ENCODE data around the gene FCRLA.

FCRLA gene

DNA sequence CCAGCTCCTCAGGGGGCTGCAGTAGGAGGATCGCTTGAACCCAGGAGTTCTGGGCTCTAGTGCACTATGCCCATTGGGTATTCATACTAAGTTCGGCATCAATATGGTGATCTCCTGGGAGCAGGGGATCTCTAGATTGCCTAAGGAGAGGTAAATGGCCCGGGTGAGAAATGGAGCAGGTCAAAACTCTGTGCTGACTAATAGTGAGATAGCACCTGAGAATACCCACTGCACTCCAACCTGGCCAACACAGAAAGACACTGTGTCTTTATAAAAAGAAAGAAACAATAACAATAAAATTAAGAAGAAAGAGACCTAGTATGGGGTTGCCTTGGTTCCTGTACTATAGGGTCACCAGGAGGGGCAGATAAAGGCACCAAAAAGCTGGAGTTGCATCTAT is 28.8 kb downstream of the FCRLA start:
- DNase-seq, result no peak

DNA sequence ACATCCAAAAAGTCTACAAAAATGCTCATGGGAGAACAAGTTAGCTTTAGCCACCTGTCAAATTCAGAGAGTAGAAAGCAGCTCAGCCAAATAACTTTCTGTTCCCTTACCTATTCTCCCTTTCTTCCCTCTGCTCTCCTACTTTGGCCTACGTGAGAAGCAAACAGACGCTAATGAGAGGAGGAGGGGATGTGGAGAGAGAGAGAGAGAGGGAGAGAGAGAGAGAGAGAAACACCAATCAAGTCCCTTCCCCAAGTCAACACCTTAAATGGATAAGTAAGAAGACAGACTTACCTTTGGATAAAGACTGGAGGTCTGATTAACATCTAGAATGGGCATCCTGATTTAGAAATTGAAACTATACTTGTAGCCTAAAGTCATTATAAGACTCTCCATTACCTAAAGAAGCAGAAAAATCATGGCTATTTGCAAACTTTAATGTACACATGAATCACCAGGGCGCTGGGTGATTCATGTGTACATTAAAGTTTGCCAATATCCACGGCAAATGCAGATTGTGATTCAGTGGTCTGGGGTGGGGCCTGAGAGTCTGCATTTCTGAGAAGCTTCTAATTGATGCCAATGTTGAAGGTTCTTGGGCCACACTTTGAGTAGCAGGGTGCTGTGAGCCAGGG is 29.4 kb downstream of the FCRLA start:
- DNase-seq, result no peak

DNA sequence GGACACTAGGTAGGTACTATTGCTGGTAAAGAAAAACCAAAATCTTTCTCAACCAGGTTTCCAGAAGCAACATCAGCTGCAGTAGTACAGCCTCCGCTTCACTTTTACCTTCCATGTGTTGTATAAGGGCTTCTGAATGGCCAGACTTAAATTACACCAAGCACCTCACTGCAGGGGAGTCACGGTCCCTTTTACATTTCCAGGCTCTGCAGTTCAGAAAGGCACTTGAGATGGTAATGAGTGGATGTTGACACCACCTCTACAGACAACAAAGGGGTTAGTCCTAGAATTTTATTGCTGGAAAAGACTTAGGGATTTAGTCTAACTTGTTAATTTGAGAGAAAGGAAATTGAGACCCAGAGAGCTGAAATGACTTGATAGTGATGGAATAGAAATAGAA is 30.6 kb downstream of the FCRLA start:
- no peak for DNase-seq

DNA sequence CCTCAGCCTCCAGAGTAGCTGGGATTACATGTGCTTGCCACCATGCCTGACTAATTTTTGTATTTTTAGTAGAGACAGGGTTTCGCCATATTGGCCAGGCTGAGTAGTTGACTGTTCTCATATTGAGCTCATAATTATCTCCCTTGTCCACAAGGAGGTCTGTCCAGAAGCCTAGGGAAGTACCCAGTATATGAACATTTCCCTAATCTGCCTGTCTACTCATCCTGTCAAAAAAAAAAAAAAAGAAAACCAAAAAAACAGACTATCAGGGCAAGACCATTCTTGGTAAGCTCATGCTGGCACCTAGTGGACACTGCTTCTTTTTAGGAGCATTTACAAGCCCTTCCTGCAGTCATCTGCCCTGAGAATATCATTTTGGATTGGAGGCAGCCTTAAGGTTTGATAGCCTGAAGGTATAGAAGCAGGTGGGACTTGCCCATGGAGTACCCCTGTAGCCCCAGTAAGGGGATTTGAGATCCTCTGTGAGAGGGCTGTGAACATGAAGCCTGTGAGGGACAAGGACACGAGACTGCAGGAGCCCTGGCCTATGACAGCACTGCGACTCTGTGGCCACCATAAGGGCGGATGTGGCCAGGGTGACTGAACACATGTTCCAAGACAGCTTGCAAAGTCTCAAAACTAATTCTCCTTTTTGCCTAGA is 31.7 kb downstream of the FCRLA start:
- DNase-seq, result peak; percentile 80

DNA sequence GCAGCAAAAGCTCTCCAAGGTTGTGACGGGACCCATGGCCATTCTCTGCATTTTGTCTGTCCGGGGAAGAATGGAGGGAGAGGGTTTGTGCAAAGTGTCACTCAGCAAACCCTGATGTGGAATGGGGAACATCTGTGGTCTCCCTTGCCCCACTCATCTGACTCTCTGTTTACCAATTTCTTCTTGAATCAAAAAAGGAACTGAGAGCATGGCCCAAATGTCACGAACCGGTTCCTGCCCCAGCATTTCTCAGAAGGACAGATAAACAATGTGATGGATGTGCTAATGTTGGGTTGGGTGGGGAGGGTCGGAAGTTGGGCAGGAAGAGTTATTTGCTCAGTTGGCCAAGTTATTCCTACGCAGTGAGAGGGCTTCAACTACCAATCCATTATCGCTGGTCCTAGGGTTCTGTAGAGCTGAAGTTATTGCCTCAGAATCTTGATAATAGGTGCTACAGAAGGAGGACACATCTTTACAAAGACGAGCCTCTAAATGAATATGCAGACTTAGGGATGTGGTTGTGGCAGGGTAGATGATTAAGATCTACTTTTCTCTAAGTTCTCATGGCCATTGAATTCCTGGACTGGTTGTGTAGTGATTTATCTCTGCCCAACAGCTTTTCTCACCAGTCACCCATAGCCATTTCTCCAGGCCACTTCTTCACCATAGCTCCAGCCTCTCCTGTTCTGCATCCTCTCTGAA is 33.0 kb downstream of the FCRLA start:
- no peak for DNase-seq

DNA sequence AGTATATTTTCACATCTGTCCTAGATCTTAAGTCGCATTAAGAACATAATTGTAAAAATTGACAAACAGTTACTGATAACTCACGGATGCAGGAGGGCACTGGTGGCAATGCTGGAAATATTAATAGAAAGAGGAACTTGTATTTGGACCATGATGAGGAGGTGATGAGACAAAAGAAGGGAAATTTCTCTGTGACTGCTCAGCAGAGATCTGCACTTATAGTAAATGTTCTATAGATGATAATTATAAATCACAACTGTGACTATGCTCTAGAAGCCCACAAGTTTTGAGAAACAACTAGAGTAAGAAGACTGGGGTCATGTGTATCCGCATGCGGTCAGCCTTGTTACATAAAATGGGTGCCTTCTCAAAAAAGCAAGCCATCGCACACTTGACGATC is 33.9 kb downstream of the FCRLA start:
- DNase-seq, result no peak

DNA sequence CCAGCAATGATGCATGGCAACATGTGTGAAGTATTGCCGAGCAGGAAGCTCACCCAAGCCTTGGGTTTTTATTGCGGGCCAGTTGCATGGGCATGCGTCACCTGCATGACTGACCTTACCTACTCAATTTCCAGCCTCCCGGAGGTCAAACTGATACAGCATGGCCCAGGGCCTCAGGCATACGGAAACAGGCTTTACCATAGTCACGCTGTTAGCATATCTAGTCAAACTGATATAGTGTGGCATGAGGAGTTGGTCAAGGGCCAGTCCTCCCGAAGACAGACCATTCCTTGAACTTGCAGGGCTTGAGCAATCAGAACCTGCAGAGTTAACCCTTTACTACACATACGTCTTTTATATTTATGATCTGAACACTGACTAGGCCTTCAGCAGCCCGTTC is 36.2 kb downstream of the FCRLA start:
- DNase-seq, result no peak

DNA sequence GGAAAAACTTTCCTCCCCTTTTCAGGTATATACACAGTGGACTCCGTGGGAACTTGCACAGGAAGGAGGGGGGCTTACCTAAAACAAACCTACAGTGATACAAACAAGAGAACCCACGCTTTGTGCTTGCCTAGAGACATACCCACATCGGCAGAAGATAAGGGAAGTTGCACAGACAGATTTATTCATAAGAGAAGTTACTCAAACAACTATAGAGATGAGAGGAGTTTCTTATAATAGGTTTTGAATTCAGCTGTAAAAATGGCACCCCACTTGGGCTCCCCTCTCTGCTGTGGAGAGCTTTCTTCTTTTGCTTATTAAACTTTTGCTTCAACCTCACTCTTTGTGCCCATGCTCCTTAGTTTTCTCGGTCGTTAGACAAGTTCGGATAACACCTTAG is 40.8 kb downstream of the FCRLA start:
- no peak for DNase-seq

DNA sequence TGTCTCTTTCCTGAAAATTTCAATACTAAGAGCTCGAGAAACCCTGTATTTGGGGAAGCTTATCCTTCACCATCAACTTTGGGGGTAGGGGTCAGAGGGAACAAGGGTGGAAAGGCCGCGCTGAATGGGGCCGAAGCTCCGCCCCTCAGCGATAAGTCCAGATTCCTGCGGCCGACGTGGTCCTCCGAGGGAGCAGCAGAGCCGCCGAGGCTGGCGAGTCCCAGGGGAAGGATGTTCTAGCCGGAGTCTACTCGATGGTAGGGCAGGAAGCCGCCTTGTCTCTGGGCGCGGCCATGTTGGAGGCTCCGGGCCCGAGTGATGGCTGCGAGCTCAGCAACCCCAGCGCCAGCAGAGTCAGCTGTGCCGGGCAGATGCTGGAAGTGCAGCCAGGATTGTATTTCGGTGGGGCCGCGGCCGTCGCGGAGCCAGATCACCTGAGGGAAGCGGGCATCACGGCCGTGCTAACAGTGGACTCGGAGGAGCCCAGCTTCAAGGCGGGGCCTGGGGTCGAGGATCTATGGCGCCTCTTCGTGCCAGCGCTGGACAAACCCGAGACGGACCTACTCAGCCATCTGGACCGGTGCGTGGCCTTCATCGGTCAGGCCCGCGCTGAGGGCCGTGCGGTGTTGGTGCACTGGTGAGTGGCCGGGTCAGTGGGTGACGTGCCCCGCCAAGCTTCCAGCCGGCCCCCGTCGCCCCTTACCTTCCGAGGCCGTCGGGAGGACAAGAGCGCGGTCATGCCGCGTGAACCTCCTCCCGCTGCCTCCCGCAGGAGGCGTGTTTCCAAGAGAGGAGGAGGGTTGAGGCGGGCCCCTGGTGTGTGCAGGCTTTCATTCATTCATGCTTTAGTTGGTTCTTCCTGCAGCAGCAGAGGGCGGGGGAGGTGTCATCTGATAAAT is 42.7 kb downstream of the FCRLA start, which contains the start of gene DUSP12:
TSS of gene DUSP12 (plus strand) at position 278 of the 899 bp plus-strand sequence. CDS start at position 294, 16 bp downstream.
- DNase-seq, result peak; percentile 98

DNA sequence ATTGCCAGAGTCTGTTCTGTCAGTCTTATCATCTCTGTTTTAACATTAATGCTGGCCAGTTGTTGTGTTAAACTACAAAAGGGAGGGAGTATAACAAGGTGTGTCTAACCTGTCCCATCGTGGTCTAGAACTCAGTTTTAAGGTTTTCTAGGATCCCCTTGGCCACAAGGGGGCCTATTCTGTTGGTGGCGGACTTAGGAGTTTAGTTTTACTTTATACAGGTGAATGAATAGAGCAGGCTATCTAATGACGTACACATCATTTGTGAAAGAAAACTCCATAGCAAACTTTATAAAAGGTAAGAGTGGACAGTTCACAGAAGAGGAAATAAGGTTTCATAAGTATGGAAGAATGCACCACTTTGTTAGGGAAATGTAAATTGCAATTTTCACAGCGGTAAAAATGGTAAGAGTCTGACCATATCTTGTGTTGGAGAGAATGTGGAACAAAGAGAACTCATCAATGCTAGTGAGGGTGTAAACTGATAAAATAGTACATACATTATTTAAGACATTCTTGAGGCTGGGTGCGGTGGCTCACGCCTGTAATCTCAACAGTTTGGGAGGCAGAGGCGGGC is 56.6 kb downstream of the FCRLA start:
- peak; percentile 72 for DNase-seq

Measured in DMS53 (cell line).